ENCODE results near the gene DIDO1.

Gene DIDO1

GRCh38 chr20:62894261-62894660, 32.0 kb downstream of the DIDO1 start:
- H3K4me1 Mint-ChIP-seq (ENCODE audit: low read depth): peaks cover 18% of the 10 kb centered on the region
- H3K36me3 Mint-ChIP-seq (ENCODE audit: low read depth): peaks cover 89% of the 10 kb centered on the region
- H3K27me3 Mint-ChIP-seq: no peaks in the 10 kb centered on the region
- H3K9me3 Mint-ChIP-seq: no peaks in the 10 kb centered on the region
- H3K4me3 Mint-ChIP-seq: no peak overlapping the region
- DNase-seq: no peak
- no peak overlapping the region for H3K27ac Mint-ChIP-seq

GRCh38 chr20:62893700-62894099, 32.6 kb downstream of the DIDO1 start:
- peak overlapping the region; percentile 55 for H3K27ac Mint-ChIP-seq
- DNase-seq: no peak
- no peaks in the 10 kb centered on the region for H3K9me3 Mint-ChIP-seq
- no peaks in the 10 kb centered on the region for H3K27me3 Mint-ChIP-seq
- H3K4me1 Mint-ChIP-seq (ENCODE audit: low read depth): peaks cover 13% of the 10 kb centered on the region
- H3K4me3 Mint-ChIP-seq: no peak overlapping the region
- peaks cover 92% of the 10 kb centered on the region for H3K36me3 Mint-ChIP-seq (ENCODE audit: low read depth)

- H3K27me3 Mint-ChIP-seq: no peaks in the 10 kb centered on the region
- H3K4me3 Mint-ChIP-seq: no peak overlapping the region
- H3K36me3 Mint-ChIP-seq (ENCODE audit: low read depth): peaks cover 98% of the 10 kb centered on the region
- peaks cover 8% of the 10 kb centered on the region for H3K4me1 Mint-ChIP-seq (ENCODE audit: low read depth)
- H3K27ac Mint-ChIP-seq: peak overlapping the region; percentile 30
- no peaks in the 10 kb centered on the region for H3K9me3 Mint-ChIP-seq
- DNase-seq: no peak
Measured at GRCh38 chr20:62892348-62893304, 33.7 kb downstream of the DIDO1 start.

GRCh38 chr20:62891111-62891510, 35.2 kb downstream of the DIDO1 start:
- no peaks in the 10 kb centered on the region for H3K27me3 Mint-ChIP-seq
- DNase-seq: no peak
- H3K36me3 Mint-ChIP-seq (ENCODE audit: low read depth): peaks cover 100% of the 10 kb centered on the region
- no peak overlapping the region for H3K4me3 Mint-ChIP-seq
- H3K27ac Mint-ChIP-seq: no peak overlapping the region
- H3K9me3 Mint-ChIP-seq: no peaks in the 10 kb centered on the region
- H3K4me1 Mint-ChIP-seq (ENCODE audit: low read depth): peaks cover 12% of the 10 kb centered on the region

- peaks cover 12% of the 10 kb centered on the region for H3K4me1 Mint-ChIP-seq (ENCODE audit: low read depth)
- no peaks in the 10 kb centered on the region for H3K9me3 Mint-ChIP-seq
- no peaks in the 10 kb centered on the region for H3K27me3 Mint-ChIP-seq
- DNase-seq: no peak
- H3K27ac Mint-ChIP-seq: peak overlapping the region; percentile 18
- H3K36me3 Mint-ChIP-seq (ENCODE audit: low read depth): peaks cover 99% of the 10 kb centered on the region
- no peak overlapping the region for H3K4me3 Mint-ChIP-seq
Measured at GRCh38 chr20:62890444-62890843, 35.9 kb downstream of the DIDO1 start.

GRCh38 chr20:62889871-62890270, 36.4 kb downstream of the DIDO1 start:
- Mint-ChIP-seq H3K36me3 (ENCODE audit: low read depth) (peaks cover 96% of the 10 kb centered on the region), H3K27ac (no peak overlapping the region), H3K4me1 (ENCODE audit: low read depth) (peaks cover 12% of the 10 kb centered on the region), H3K4me3 (no peak overlapping the region), H3K9me3 (no peaks in the 10 kb centered on the region), H3K27me3 (no peaks in the 10 kb centered on the region)
- DNase-seq: no peak

GRCh38 chr20:62889411-62889810, 36.9 kb downstream of the DIDO1 start:
- Mint-ChIP-seq H3K9me3 (no peaks in the 10 kb centered on the region), H3K4me3 (no peak overlapping the region), H3K36me3 (ENCODE audit: low read depth) (peaks cover 96% of the 10 kb centered on the region), H3K27ac (no peak overlapping the region), H3K4me1 (ENCODE audit: low read depth) (peaks cover 12% of the 10 kb centered on the region), H3K27me3 (no peaks in the 10 kb centered on the region)
- no peak for DNase-seq

GRCh38 chr20:62888910-62889309, 37.4 kb downstream of the DIDO1 start:
- H3K4me1 Mint-ChIP-seq (ENCODE audit: low read depth): peaks cover 12% of the 10 kb centered on the region

GRCh38 chr20:62888406-62888805, 37.9 kb downstream of the DIDO1 start:
- H3K27me3 Mint-ChIP-seq: no peaks in the 10 kb centered on the region
- H3K4me1 Mint-ChIP-seq (ENCODE audit: low read depth): peaks cover 12% of the 10 kb centered on the region
- no peak for DNase-seq
- H3K9me3 Mint-ChIP-seq: no peaks in the 10 kb centered on the region
- H3K4me3 Mint-ChIP-seq: no peak overlapping the region
- peak overlapping the region; percentile 59 for H3K27ac Mint-ChIP-seq
- peaks cover 86% of the 10 kb centered on the region for H3K36me3 Mint-ChIP-seq (ENCODE audit: low read depth)

More at GRCh38 chr20:62888910-62889309, 37.4 kb downstream of the DIDO1 start:
- H3K36me3 Mint-ChIP-seq (ENCODE audit: low read depth): peaks cover 92% of the 10 kb centered on the region
- H3K9me3 Mint-ChIP-seq: no peaks in the 10 kb centered on the region
- H3K27me3 Mint-ChIP-seq: no peaks in the 10 kb centered on the region
- no peak overlapping the region for H3K27ac Mint-ChIP-seq
- no peak overlapping the region for H3K4me3 Mint-ChIP-seq
- no peak for DNase-seq

- no peak overlapping the region for H3K4me3 Mint-ChIP-seq
- no peaks in the 10 kb centered on the region for H3K27me3 Mint-ChIP-seq
- H3K9me3 Mint-ChIP-seq: no peaks in the 10 kb centered on the region
- no peak for DNase-seq
- H3K27ac Mint-ChIP-seq: peak overlapping the region; percentile 66
- peaks cover 81% of the 10 kb centered on the region for H3K36me3 Mint-ChIP-seq (ENCODE audit: low read depth)
- H3K4me1 Mint-ChIP-seq (ENCODE audit: low read depth): peaks cover 12% of the 10 kb centered on the region
Measured at GRCh38 chr20:62887860-62888239, 38.5 kb downstream of the DIDO1 start.

- H3K4me1 Mint-ChIP-seq (ENCODE audit: low read depth): peaks cover 10% of the 10 kb centered on the region
- peaks cover 76% of the 10 kb centered on the region for H3K36me3 Mint-ChIP-seq (ENCODE audit: low read depth)
- no peak for DNase-seq
- peak overlapping the region; percentile 66 for H3K27ac Mint-ChIP-seq
- no peaks in the 10 kb centered on the region for H3K27me3 Mint-ChIP-seq
- H3K4me3 Mint-ChIP-seq: no peak overlapping the region
- no peaks in the 10 kb centered on the region for H3K9me3 Mint-ChIP-seq
Measured at GRCh38 chr20:62887152-62887859, 39.0 kb downstream of the DIDO1 start.

GRCh38 chr20:62886709-62887058, 39.6 kb downstream of the DIDO1 start:
- H3K4me3 Mint-ChIP-seq: no peak overlapping the region
- no peak for DNase-seq
- H3K9me3 Mint-ChIP-seq: no peaks in the 10 kb centered on the region
- peak overlapping the region; percentile 30 for H3K27ac Mint-ChIP-seq
- H3K36me3 Mint-ChIP-seq (ENCODE audit: low read depth): peaks cover 76% of the 10 kb centered on the region
- H3K4me1 Mint-ChIP-seq (ENCODE audit: low read depth): peaks cover 10% of the 10 kb centered on the region
- H3K27me3 Mint-ChIP-seq: no peaks in the 10 kb centered on the region

- no peak for DNase-seq
- H3K27me3 Mint-ChIP-seq: no peaks in the 10 kb centered on the region
- peaks cover 76% of the 10 kb centered on the region for H3K36me3 Mint-ChIP-seq (ENCODE audit: low read depth)
- peaks cover 6% of the 10 kb centered on the region for H3K4me1 Mint-ChIP-seq (ENCODE audit: low read depth)
- H3K27ac Mint-ChIP-seq: peak overlapping the region; percentile 30
- no peak overlapping the region for H3K4me3 Mint-ChIP-seq
- H3K9me3 Mint-ChIP-seq: no peaks in the 10 kb centered on the region
Measured at GRCh38 chr20:62885896-62886708, 40.2 kb downstream of the DIDO1 start.

GRCh38 chr20:62885046-62885895, 41.0 kb downstream of the DIDO1 start:
- Mint-ChIP-seq H3K36me3 (ENCODE audit: low read depth) (peaks cover 70% of the 10 kb centered on the region), H3K9me3 (no peaks in the 10 kb centered on the region), H3K4me3 (no peak overlapping the region), H3K27me3 (no peaks in the 10 kb centered on the region), H3K4me1 (ENCODE audit: low read depth) (peaks cover 6% of the 10 kb centered on the region), H3K27ac (peak overlapping the region; percentile 33)
- no peak for DNase-seq
